ENCODE data around the gene COL23A1.

GRCh38 chr5:178213748-178214151 is 376.4 kb downstream of the COL23A1 start:
- no peak for TF ChIP-seq CBX8 (IDR thresholded peaks at IDR 0.05)
- TF ChIP-seq SREBF2 (IDR thresholded peaks at IDR 0.05): no peak
- TF ChIP-seq CTCF (IDR thresholded peaks at IDR 0.05): no peak
- no peak for TF ChIP-seq SMC3 (IDR thresholded peaks at IDR 0.05)
- TF ChIP-seq JUNB (IDR thresholded peaks at IDR 0.05): no peak
- TF ChIP-seq RNF2 (IDR thresholded peaks at IDR 0.05; ENCODE audit: borderline replicate concordance, low read depth): no peak
- TF ChIP-seq NFE2L2 (conservative IDR thresholded peaks at IDR 0.05; ENCODE audit: low read length): no peak
- TF ChIP-seq EP300 (IDR thresholded peaks at IDR 0.05): no peak
- no peak for TF ChIP-seq USF2 (IDR thresholded peaks at IDR 0.05)
- no peak for TF ChIP-seq HMGXB4 (CRISPR knock-in tag; IDR thresholded peaks at IDR 0.05; ENCODE audit: borderline replicate concordance)
- TF ChIP-seq CEBPB (IDR thresholded peaks at IDR 0.05): no peak
- no peak for TF ChIP-seq REST (IDR thresholded peaks at IDR 0.05)

Data from A549 (cell line).